GM12878 (cell line): ENCODE results near the gene PRG2. TPM values are rescaled to one million over a fixed set of nuclear protein-coding genes. Genes with fewer than 3 reads are reported as not detected.

Experiments
- ATAC-seq: fragments of 200-7000 bp; cut with Tn5 transposase; 3 replicates; pipeline ENCODE4 v1.9.1; 2020; ENCODE audit warnings: mild to moderate bottlenecking, moderate library complexity
- BruUV-seq: library from RNA; stranded (reverse); fragments of 400-500 nt; replicated peaks from 2 replicates; lab custom pipeline; 2021; lab: Mats Ljungman, UMichigan
- CTCF ChIA-PET: fragments of 300-600 bp; sonication (Branson Sonifier 250); formaldehyde crosslinking; extraction: SDS; loops from one replicate; lab custom pipeline; 2021; ENCODE audit warnings: inconsistent platforms; lab: Yijun Ruan, JAX
- POLR2A ChIA-PET: fragments of 350-600 bp; formaldehyde crosslinking; extraction: SDS; loops from one replicate; lab custom pipeline; 2021; ENCODE audit warnings: inconsistent platforms; lab: Charles Lee
- RAD21 ChIA-PET: fragments of 300-600 bp; sonication (Branson Sonifier 250); formaldehyde crosslinking; loops from one replicate; lab custom pipeline; 2023; ENCODE audit warnings: antibody characterized with exemption; ENCODE audit not compliant: unreplicated experiment; lab: Charles Lee
- SMC1A ChIA-PET: fragments of 300-600 bp; sonication (Branson Sonifier 250); formaldehyde crosslinking; loops from one replicate; lab custom pipeline; 2023; ENCODE audit not compliant: unreplicated experiment, uncharacterized antibody; lab: Charles Lee
- DNase-seq: peaks from one replicate; pipeline ENCODE4 v3.0.0-alpha.2; 2011; ENCODE audit warnings: low read depth, low spot score
- FAIRE-seq: peaks from 3 replicates; lab custom pipeline; 2011; peaks lifted over from hg19 to GRCh38; lab: Jason Lieb, UNC
- H2AFZ ChIP-seq: 2 replicates; pipeline ENCODE4 v1.6.0; 2011; ENCODE audit warnings: low read depth, low read length, control low read depth; ENCODE audit not compliant: control insufficient read depth
- H3K27ac ChIP-seq: 2 replicates; pipeline ENCODE4 v1.5.1; 2011; ENCODE audit warnings: control low read depth; ENCODE audit not compliant: control insufficient read depth, insufficient read depth
- H3K27me3 ChIP-seq, 2 experiments: replicated peaks in 1 of 2; 2 replicates each; pipeline versions ENCODE4 v1.6.0 to v1.6.1; 2011; ENCODE audit warnings: low read length in 1 of 2; ENCODE audit not compliant: control insufficient read depth in 2 of 2, insufficient read depth in 2 of 2
- H3K36me3 ChIP-seq, 2 experiments: 2 replicates each; pipeline ENCODE4 v1.5.1; 2011; ENCODE audit warnings: low read length in 1 of 2; ENCODE audit not compliant: control insufficient read depth in 2 of 2, insufficient read depth in 2 of 2
- H3K4me1 ChIP-seq: 2 replicates; pipeline ENCODE4 v1.6.1; 2011; ENCODE audit warnings: mild to moderate bottlenecking, low read length, moderate library complexity, mixed read lengths; ENCODE audit not compliant: control insufficient read depth, insufficient read depth
- H3K4me2 ChIP-seq: 2 replicates; pipeline ENCODE4 v1.6.0; 2011; ENCODE audit warnings: control low read depth; ENCODE audit not compliant: control insufficient read depth, insufficient read depth
- H3K4me3 ChIP-seq: fragments of 200-600 bp; sonication (generic); 2 replicates; pipeline ENCODE4 v1.5.1; 2016
- H3K79me2 ChIP-seq: 2 replicates; pipeline ENCODE4 v1.6.0; 2011; ENCODE audit warnings: low read length; ENCODE audit not compliant: control insufficient read depth, insufficient read depth
- H3K9ac ChIP-seq: 2 replicates; pipeline ENCODE4 v1.8.0; 2011; ENCODE audit warnings: low read length, control low read depth, mixed read lengths; ENCODE audit not compliant: control insufficient read depth, insufficient read depth
- H3K9me3 ChIP-seq: replicated peaks from 3 replicates; pipeline ENCODE4 v1.5.1; 2011; ENCODE audit warnings: mild to moderate bottlenecking, low read length; ENCODE audit not compliant: control insufficient read depth, insufficient read depth
- H4K20me1 ChIP-seq: 2 replicates; pipeline ENCODE4 v1.6.0; 2011; ENCODE audit not compliant: control insufficient read depth, insufficient read depth
- CREB1 ChIP-seq: IDR thresholded peaks from 2 replicates; pipeline ENCODE4 v1.6.1; 2012; ENCODE audit warnings: low read depth, mild to moderate bottlenecking, inconsistent platforms
- E4F1 ChIP-seq: fragments of 450-650 bp; IDR thresholded peaks from 2 replicates; pipeline ENCODE4 v1.6.1; 2018; ENCODE audit warnings: borderline replicate concordance, mild to moderate bottlenecking; ENCODE audit not compliant: partially characterized antibody
- EED ChIP-seq: sonication (generic); IDR thresholded peaks from 2 replicates; pipeline ENCODE4 v1.6.1; 2016; ENCODE audit warnings: antibody characterized with exemption, low read depth
- GATAD2B ChIP-seq: fragments of 450-650 bp; conservative IDR thresholded peaks from 2 replicates; pipeline ENCODE4 v1.6.1; 2017; ENCODE audit warnings: low read depth, mild to moderate bottlenecking, moderate library complexity
- MEF2A ChIP-seq: IDR thresholded peaks from 2 replicates; pipeline ENCODE4 v1.6.1; 2011; ENCODE audit warnings: low read depth, mild to moderate bottlenecking, low read length, moderate library complexity; ENCODE audit not compliant: insufficient read depth
- RAD21 ChIP-seq: IDR thresholded peaks from 2 replicates; pipeline ENCODE4 v1.6.1; 2011; ENCODE audit warnings: mild to moderate bottlenecking, low read depth, low read length, moderate library complexity; ENCODE audit not compliant: insufficient read depth
- RB1 ChIP-seq: fragments of 450-650 bp; formaldehyde crosslinking; IDR thresholded peaks from 2 replicates; pipeline ENCODE4 v1.6.1; 2017; ENCODE audit warnings: mild to moderate bottlenecking, borderline replicate concordance
- SUPT20H ChIP-seq: IDR thresholded peaks from 2 replicates; pipeline ENCODE4 v1.6.1; 2011; ENCODE audit warnings: low read depth, mild to moderate bottlenecking, low read length, moderate library complexity, borderline replicate concordance; ENCODE audit not compliant: control insufficient read depth
- ZSCAN29 ChIP-seq: fragments of 450-650 bp; IDR thresholded peaks from 2 replicates; pipeline ENCODE4 v1.6.1; 2017; ENCODE audit warnings: mild to moderate bottlenecking, moderate library complexity
- WGBS: methylation state at CpG from one replicate; pipeline ENCODE4 v1.1.6; 2016; ENCODE audit warnings: low lambda C conversion rate; ENCODE audit not compliant: insufficient replicate concordance, insufficient coverage; ENCODE audit errors: missing lambda C conversion rate; 5-methylcytosine and 5-hydroxymethylcytosine counted together
- in situ Hi-C: fragments of 300-500 bp; cut with MboI; formaldehyde crosslinking; loops from 9 replicates; pipeline ENCODE4 v1.14.3; 2018; ENCODE audit warnings: mixed read lengths
- intact Hi-C: fragments of 100-400 bp; cut with micrococcal nuclease; formaldehyde crosslinking; loops from one replicate; pipeline ENCODE4 v1.14.2; 2022; ENCODE audit not compliant: unreplicated experiment
- polyA plus RNA-seq, 11 experiments: library from polyadenylated mRNA; depleted of rRNA in 4 of 11; unstranded in 6 of 11; stranded (reverse) in 5 of 11; fragments of >200 nt; fragmentation: Nextera tagmentation in 4 of 11; fragmentation: Illumina TruSeq in 1 of 11; extraction: Ambion mirVana in 4 of 11; extraction: Trizol in 1 of 11; gene quantifications; 1 replicate in 1 of 11; 2 replicates in 10 of 11; pipeline versions ENCODE4 v1.2.1 to v1.2.3, GENCODE V29; 2011 to 2016; ENCODE audit warnings: inconsistent platforms in 2 of 11, missing spikeins in 2 of 11, low read depth in 1 of 11
- total RNA-seq, 4 experiments: library from RNA; depleted of rRNA in 3 of 4; stranded (reverse); fragments of >200 nt in 3 of 4; fragmentation: Illumina TruSeq in 1 of 4; extraction: Trizol in 1 of 4; gene quantifications; 2 replicates each; pipeline versions ENCODE4 v1.2.1 to v1.2.3, GENCODE V29; 2013 to 2021
- TF ChIP-seq, protein P1 (sequence below): fragments of 450-650 bp; IDR thresholded peaks from 2 replicates; pipeline ENCODE4 v1.6.1; 2017; ENCODE audit warnings: antibody characterized with exemption, mild to moderate bottlenecking, moderate library complexity

The PRG2 gene
- total and polyA plus RNA-seq, 10 of the 15 experiments (the other 5 are each of a cell fraction or from before 2014, with no cell fraction given) = 0.10 to 1.7 (median 0.56) TPM; not detected in 2

- TF ChIP-seq ZSCAN29 = no peak
- no peak for TF ChIP-seq GATAD2B
- no peak for TF ChIP-seq RB1
Measured at GRCh38 chr11:57438345-57439285, 48.2 kb upstream of the PRG2 start (continued).

DNA sequence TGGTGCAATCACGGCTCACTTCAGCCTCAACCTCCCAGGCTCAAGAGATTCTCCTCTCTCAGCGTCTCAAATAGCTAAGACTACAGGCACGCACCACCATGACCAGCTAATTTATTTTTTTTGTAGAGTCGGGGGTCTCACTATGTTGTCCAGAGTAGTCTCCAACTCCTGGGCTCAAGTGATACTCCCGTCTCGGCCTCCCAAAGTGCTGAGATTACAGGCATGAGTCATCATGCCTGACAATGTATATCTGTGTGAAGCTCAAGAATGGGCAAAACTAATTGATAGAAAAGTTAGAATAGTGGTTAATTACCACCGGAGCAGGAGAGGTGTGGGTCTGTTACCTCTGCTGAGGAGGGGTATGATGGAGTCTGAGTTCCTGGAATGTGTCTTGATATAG, 45.6 kb upstream of the PRG2 start:
- POLR2A ChIA-PET = no interaction called here

More for the DNA sequence above, 45.6 kb upstream of the PRG2 start:
- H3K4me3 ChIP-seq = no peak overlapping the region
- H3K27ac ChIP-seq = no peak overlapping the region
- peaks cover 6% of the 10 kb centered on the region for H3K4me1 ChIP-seq
- no peak overlapping the region for H3K9ac ChIP-seq
- no peaks in the 10 kb centered on the region for H3K27me3 ChIP-seq
- RAD21 ChIA-PET = no interaction called here
- FAIRE-seq = no peak
- H3K79me2 ChIP-seq = no peaks in the 10 kb centered on the region
- no peak for ATAC-seq
- SMC1A ChIA-PET = no interaction called here
- no peaks in the 10 kb centered on the region for H4K20me1 ChIP-seq
- no peaks in the 10 kb centered on the region for H3K36me3 ChIP-seq
- 37% methylated on average over 7 of the region's 7 CpGs for whole genome bisulfite sequencing
- no peak overlapping the region for H3K4me2 ChIP-seq
- BruUV-seq = no TSS peak
- H3K9me3 ChIP-seq = no peaks in the 10 kb centered on the region
- in situ Hi-C loops = no loop called here
- no peak for DNase-seq
- TF ChIP-seq CREB1 (no peak), RAD21 (no peak), EED (no peak), MEF2A (no peak), E4F1 (no peak), RB1 (no peak), SUPT20H (no peak)
- TF ChIP-seq, protein P1, sequence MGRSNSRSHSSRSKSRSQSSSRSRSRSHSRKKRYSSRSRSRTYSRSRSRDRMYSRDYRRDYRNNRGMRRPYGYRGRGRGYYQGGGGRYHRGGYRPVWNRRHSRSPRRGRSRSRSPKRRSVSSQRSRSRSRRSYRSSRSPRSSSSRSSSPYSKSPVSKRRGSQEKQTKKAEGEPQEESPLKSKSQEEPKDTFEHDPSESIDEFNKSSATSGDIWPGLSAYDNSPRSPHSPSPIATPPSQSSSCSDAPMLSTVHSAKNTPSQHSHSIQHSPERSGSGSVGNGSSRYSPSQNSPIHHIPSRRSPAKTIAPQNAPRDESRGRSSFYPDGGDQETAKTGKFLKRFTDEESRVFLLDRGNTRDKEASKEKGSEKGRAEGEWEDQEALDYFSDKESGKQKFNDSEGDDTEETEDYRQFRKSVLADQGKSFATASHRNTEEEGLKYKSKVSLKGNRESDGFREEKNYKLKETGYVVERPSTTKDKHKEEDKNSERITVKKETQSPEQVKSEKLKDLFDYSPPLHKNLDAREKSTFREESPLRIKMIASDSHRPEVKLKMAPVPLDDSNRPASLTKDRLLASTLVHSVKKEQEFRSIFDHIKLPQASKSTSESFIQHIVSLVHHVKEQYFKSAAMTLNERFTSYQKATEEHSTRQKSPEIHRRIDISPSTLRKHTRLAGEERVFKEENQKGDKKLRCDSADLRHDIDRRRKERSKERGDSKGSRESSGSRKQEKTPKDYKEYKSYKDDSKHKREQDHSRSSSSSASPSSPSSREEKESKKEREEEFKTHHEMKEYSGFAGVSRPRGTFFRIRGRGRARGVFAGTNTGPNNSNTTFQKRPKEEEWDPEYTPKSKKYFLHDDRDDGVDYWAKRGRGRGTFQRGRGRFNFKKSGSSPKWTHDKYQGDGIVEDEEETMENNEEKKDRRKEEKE = no peak
- intact Hi-C loops = no loop called here
- no peak overlapping the region for H2AFZ ChIP-seq
- CTCF ChIA-PET = interaction anchor here (0.8 to 6.4 kb wide), 4 partner anchors 21 to 132 kb away, joined by 3 to 40 read pairs (median 3); no protein-coding TSS in a partner anchor
